HG03342 (cell line): ENCODE measurements around the gene MIOX.

Experiments
- ATAC-seq: cut with Tn5 transposase; IDR thresholded peaks from one replicate; pipeline ENCODE4 v1.9.1; 2021; ENCODE audit warnings: mild to moderate bottlenecking, moderate library complexity; ENCODE audit not compliant: unreplicated experiment

The MIOX gene

GRCh38 chr22:50473088-50473487 lies 13.6 kb upstream of the MIOX start:
- ATAC-seq = no peak

GRCh38 chr22:50473855-50474671 lies 12.6 kb upstream of the MIOX start:
- ATAC-seq = no peak

- peak; percentile 62 for ATAC-seq
These were observed 11.7 kb upstream of the MIOX start, which contains the start of gene SBF1 for GRCh38 chr22:50474710-50475651. SBF1 (minus strand) TSS chr22:50475035; CDS start chr22:50474840, 195 bp downstream.

GRCh38 chr22:50475652-50476002 lies 11.0 kb upstream of the MIOX start:
- no peak for ATAC-seq

GRCh38 chr22:50476868-50477267 lies 9.8 kb upstream of the MIOX start:
- no peak for ATAC-seq

GRCh38 chr22:50477923-50478322 lies 8.7 kb upstream of the MIOX start:
- ATAC-seq = no peak

- ATAC-seq = no peak
These were observed 6.9 kb upstream of the MIOX start for GRCh38 chr22:50479721-50480120.

- no peak for ATAC-seq
These were observed 5.6 kb upstream of the MIOX start for GRCh38 chr22:50481045-50481439.

GRCh38 chr22:50481440-50482106 lies 5.1 kb upstream of the MIOX start, which contains the start of gene ADM2:
ADM2 (plus strand) TSS chr22:50481543; CDS start chr22:50481848, 305 bp downstream.
- ATAC-seq = no peak

GRCh38 chr22:50482107-50483074 lies 4.3 kb upstream of the MIOX start:
- no peak for ATAC-seq

- no peak for ATAC-seq
These were observed 3.6 kb upstream of the MIOX start for GRCh38 chr22:50483106-50483505.

GRCh38 chr22:50483556-50483955 lies 3.1 kb upstream of the MIOX start:
- ATAC-seq = no peak

GRCh38 chr22:50483977-50484853 lies 2.4 kb upstream of the MIOX start:
- ATAC-seq = no peak

GRCh38 chr22:50485221-50486131 lies 1.2 kb upstream of the MIOX start:
- ATAC-seq = no peak

- ATAC-seq = no peak
These were observed 789 bp downstream of the MIOX start for GRCh38 chr22:50487290-50488005.

- ATAC-seq = no peak
These were observed 1.5 kb downstream of the MIOX start for GRCh38 chr22:50488006-50488677.

GRCh38 chr22:50488886-50489285 lies 2.2 kb downstream of the MIOX start:
- ATAC-seq = no peak
